Activated B cell treated with CpG ODN at 0.5 μM for 24 hours (primary cell): ENCODE results near the gene DGCR2. TPM values are rescaled to one million over a fixed set of nuclear protein-coding genes. Genes with fewer than 3 reads are reported as not detected.
"Not testable (repeated sequence)": the region's sequence is repeated elsewhere in the genome, so short reads cannot be mapped to it uniquely, and the experiment has no call there.

Experiments used
- ATAC-seq: fragments of 200-7000 bp; cut with Tn5 transposase; one replicate; pipeline ENCODE4 v1.10.0; 2021; ENCODE audit warnings: low read depth, mild to moderate bottlenecking, moderate library complexity
- CTCF ChIA-PET: fragments of 350-600 bp; sonication (Branson Sonifier 250); formaldehyde crosslinking; loops from one replicate; lab custom pipeline; 2021; ENCODE audit warnings: antibody characterized with exemption; lab: Charles Lee
- POLR2A ChIA-PET: fragments of 350-600 bp; sonication (Branson Sonifier 250); formaldehyde crosslinking; loops from one replicate; lab custom pipeline; 2021; ENCODE audit warnings: antibody characterized with exemption; lab: Charles Lee
- DNase-seq: peaks from one replicate; pipeline ENCODE4 v3.0.0; 2022
- H3K27ac Mint-ChIP-seq: one replicate; pipeline ENCODE4 v1.8.0; 2020; ENCODE audit warnings: mixed read lengths
- H3K27me3 Mint-ChIP-seq: one replicate; pipeline ENCODE4 v1.8.0; 2021; ENCODE audit warnings: mixed read lengths
- H3K36me3 Mint-ChIP-seq: one replicate; pipeline ENCODE4 v1.8.0; 2021; ENCODE audit warnings: low read depth, mixed read lengths
- H3K4me1 Mint-ChIP-seq: one replicate; pipeline ENCODE4 v1.8.0; 2021; ENCODE audit warnings: mixed read lengths
- H3K4me3 Mint-ChIP-seq: one replicate; pipeline ENCODE4 v1.8.0; 2020; ENCODE audit warnings: mild to moderate bottlenecking, mixed read lengths
- H3K9me3 Mint-ChIP-seq: one replicate; pipeline ENCODE4 v1.8.0; 2020; ENCODE audit warnings: mixed read lengths
- intact Hi-C: fragments of 100-400 bp; cut with micrococcal nuclease; formaldehyde crosslinking; loops from one replicate; pipeline ENCODE4 v1.15.1; 2024
- total RNA-seq: library from RNA; stranded (reverse); gene quantifications from 2 replicates; pipeline ENCODE4 v1.2.3, GENCODE V29; 2022
- TF ChIP-seq, protein P1 (sequence below): fragments of 200-600 bp; IDR thresholded peaks from one replicate; pipeline ENCODE4 v1.8.0; 2022; ENCODE audit warnings: antibody characterized with exemption, mild to moderate bottlenecking

DGCR2 gene
- total RNA-seq, 1 donor from 2014 or later = 33.2 TPM

DNA sequence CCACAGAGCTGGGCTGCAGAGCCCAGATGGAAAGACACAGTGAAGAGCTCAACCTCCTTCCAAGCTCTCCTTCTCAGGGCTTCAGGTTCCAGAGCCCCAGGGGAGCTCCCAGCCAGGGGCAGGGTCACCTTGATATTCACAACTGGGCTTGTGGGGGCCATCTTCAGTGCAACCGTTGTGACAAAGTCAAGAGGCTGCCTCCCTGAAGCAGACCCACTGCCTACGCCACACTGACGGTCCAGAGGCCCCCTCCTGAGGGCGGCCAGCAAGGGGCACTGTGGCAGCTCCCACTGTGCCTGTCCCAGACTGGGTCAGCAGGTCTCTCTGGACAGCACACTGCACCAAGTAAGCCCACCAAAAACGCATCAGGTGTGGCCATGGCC is 84.1 kb downstream of the DGCR2 start:
- CTCF ChIA-PET = no interaction called here
- POLR2A ChIA-PET = no interaction called here

DNA sequence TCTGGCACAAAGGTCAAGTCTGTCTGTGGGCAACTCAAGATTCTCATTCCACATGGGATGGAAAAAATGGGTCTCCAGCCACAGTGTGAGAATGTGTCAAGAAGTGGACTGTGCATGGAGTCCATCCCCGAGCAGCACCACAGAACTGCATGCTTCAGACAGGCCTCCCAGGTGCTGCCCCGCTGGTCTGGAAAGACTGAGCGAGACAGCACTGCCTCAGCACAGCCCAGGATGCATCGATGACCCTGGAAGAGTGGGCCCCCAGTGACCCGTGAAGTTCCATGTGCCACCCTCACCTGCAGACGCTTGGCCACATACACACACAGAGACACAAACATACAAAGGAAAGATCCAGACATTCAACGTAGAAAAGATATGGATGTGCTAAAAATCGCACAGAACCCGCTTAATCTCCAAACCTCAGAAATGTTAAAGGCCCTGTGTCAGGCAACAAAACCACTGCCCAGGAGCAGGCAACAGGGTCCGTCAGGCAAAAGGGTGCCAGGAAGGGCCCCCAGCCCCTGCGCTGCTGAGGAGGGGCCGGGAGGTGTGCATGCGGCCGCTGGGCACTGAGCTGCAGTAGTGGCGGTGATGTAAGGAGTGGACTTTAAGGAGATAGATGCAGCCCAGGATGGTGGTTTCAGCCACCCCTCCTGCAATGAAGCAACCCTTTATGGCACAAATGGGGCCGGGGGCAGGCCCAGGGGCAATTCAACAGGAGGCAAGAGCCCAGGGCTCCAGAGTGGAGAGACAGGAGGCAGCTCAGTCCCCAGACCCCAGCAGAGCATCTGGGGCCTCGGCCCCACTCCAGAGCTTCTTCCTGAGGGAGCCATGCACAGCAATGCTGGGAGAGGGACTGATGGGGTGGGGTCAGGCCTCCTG is 84.7 kb downstream of the DGCR2 start:
- ChIA-PET POLR2A (no interaction called here), CTCF (no interaction called here)
- no peak overlapping the region for H3K4me3 Mint-ChIP-seq
- no peaks in the 10 kb centered on the region for H3K4me1 Mint-ChIP-seq
- intact Hi-C loops = no loop called here
- peaks cover 61% of the 10 kb centered on the region for H3K36me3 Mint-ChIP-seq
- H3K9me3 Mint-ChIP-seq = no peaks in the 10 kb centered on the region
- no peaks in the 10 kb centered on the region for H3K27me3 Mint-ChIP-seq
- no peak for DNase-seq
- H3K27ac Mint-ChIP-seq = no peak overlapping the region
- ATAC-seq = no peak
- TF ChIP-seq, protein P1, sequence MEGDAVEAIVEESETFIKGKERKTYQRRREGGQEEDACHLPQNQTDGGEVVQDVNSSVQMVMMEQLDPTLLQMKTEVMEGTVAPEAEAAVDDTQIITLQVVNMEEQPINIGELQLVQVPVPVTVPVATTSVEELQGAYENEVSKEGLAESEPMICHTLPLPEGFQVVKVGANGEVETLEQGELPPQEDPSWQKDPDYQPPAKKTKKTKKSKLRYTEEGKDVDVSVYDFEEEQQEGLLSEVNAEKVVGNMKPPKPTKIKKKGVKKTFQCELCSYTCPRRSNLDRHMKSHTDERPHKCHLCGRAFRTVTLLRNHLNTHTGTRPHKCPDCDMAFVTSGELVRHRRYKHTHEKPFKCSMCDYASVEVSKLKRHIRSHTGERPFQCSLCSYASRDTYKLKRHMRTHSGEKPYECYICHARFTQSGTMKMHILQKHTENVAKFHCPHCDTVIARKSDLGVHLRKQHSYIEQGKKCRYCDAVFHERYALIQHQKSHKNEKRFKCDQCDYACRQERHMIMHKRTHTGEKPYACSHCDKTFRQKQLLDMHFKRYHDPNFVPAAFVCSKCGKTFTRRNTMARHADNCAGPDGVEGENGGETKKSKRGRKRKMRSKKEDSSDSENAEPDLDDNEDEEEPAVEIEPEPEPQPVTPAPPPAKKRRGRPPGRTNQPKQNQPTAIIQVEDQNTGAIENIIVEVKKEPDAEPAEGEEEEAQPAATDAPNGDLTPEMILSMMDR = no peak

More for the DNA sequence above, 84.1 kb downstream of the DGCR2 start:
- DNase-seq (no peak), ATAC-seq (no peak)
- TF ChIP-seq, protein P1 = no peak
- H3K27me3 Mint-ChIP-seq = no peaks in the 10 kb centered on the region
- peaks cover 66% of the 10 kb centered on the region for H3K36me3 Mint-ChIP-seq
- no peaks in the 10 kb centered on the region for H3K9me3 Mint-ChIP-seq
- no peaks in the 10 kb centered on the region for H3K4me1 Mint-ChIP-seq
- intact Hi-C loops = no loop called here
- H3K4me3 Mint-ChIP-seq = no peak overlapping the region
- H3K27ac Mint-ChIP-seq = no peak overlapping the region

DNA sequence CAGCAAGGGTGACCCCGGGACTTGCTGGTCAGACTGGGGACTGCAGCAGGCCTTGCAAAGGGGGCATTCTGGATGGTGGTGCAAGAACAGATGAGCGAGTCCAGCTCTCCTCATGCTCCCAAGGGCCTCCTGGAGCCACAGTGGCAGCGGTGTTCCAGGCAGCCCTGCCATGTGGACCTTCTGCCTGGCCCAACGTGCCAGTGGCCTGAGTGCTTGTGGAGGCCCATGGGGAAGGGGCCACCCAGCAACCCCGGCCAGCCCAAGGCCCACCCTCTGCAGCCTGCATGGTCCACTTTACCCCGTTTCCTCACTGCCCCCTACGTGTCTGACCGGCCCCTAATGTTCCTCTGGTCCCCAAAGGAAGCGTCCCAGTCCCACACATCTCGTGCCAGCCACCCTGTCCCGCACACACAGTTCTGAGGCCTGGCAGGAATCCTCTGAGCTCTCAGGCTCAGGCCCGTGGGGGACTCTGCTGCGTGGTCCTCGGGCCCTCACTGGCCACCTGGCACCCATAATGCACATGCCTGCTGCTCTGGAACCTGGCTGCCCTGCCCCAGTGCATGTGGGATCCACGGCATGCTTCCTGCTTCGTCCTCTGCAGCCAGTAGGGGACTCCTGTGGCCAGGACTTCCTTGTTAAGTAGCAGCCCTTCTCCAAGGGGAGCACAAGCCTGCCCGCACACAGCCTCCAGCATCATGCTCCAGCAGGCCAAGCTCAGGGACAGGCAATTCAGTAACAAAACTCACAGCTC is 85.5 kb downstream of the DGCR2 start:
- Mint-ChIP-seq H3K27me3 (no peaks in the 10 kb centered on the region), H3K36me3 (peaks cover 53% of the 10 kb centered on the region), H3K4me3 (no peak overlapping the region), H3K4me1 (no peaks in the 10 kb centered on the region), H3K27ac (no peak overlapping the region), H3K9me3 (no peaks in the 10 kb centered on the region)
- intact Hi-C loops = no loop called here
- POLR2A ChIA-PET = no interaction called here
- no peak for DNase-seq
- CTCF ChIA-PET = no interaction called here
- TF ChIP-seq, protein P1 = no peak
- no peak for ATAC-seq

DNA sequence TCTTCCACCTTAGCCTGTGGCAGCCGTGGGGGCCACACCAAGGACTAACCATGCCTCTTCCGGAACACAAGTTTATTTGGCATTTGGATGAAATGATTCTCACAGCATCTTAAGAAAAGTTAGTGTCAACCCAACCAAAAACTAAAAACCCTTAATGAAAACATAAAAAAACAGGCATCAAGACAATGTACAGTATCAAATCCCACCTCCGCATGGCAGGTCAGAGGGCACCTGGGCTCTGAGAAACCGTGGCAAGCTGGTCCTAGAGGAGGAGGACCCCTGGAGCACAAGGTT is 86.0 kb downstream of the DGCR2 start:
- no peaks in the 10 kb centered on the region for H3K4me1 Mint-ChIP-seq
- no peak for ATAC-seq
- no peak overlapping the region for H3K27ac Mint-ChIP-seq
- CTCF ChIA-PET = no interaction called here
- intact Hi-C loops = no loop called here
- H3K9me3 Mint-ChIP-seq = no peaks in the 10 kb centered on the region
- no peaks in the 10 kb centered on the region for H3K27me3 Mint-ChIP-seq
- POLR2A ChIA-PET = no interaction called here
- no peak overlapping the region for H3K4me3 Mint-ChIP-seq
- TF ChIP-seq, protein P1 = no peak
- no peak for DNase-seq
- H3K36me3 Mint-ChIP-seq = peaks cover 47% of the 10 kb centered on the region

DNA sequence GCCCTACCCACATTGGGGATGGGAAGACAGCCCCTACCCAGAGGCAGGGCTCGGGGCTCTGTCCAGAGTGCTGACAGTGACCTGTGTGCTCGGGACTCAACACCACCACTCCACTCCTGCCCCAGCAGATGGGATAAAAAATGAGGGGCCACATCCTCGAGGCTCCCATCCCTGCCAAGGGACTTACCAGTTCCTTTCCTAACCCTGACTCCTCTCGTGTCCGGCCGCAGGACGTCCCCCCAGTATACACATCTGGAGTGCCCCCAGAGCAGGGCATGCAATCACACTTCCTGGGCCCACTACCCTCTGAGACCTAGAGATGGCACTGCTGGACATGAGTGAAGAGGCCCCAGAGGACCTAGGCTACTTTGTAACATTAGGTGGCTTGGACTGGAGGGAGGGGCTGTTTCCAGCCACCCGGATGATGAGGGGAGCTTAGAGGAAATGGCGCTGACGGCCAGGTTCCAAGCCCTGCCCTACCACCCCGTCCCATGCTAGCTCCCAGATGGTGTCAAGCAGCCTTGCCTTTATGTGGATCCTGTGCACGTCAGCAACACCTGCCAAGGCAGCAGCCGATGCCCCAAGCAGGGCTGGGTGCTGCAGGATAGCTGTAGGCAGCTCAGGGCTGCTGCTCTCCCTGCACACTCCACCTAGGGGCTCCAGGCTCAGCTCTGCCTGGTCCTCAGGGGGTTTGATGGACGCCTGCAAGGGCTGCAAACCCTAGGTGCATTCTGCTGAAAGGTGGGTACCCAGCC is 86.6 kb downstream of the DGCR2 start:
- H3K4me3 Mint-ChIP-seq = no peak overlapping the region
- ChIA-PET CTCF (no interaction called here), POLR2A (no interaction called here)
- ATAC-seq (no peak), DNase-seq (no peak)
- H3K27ac Mint-ChIP-seq = no peak overlapping the region
- H3K27me3 Mint-ChIP-seq = no peaks in the 10 kb centered on the region
- TF ChIP-seq, protein P1 = no peak
- intact Hi-C loops = no loop called here
- H3K4me1 Mint-ChIP-seq = no peaks in the 10 kb centered on the region
- H3K36me3 Mint-ChIP-seq = peaks cover 42% of the 10 kb centered on the region
- no peaks in the 10 kb centered on the region for H3K9me3 Mint-ChIP-seq

DNA sequence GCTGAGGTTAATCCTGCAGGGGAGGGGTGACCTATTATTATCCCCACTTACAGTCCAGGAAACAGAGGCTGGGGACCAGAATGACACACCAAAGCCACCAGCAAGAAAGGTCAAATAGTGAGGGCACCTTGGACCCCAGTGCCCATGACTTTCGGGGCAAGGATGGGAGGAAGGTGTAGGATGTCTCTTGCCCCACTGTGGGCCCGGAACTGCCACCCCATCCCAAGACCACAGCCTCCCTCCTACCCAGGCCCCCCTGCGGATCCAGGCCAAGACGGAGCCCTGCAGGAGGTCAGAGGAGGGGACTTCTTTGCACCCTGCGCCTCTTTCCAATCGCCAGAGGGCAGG is 87.1 kb downstream of the DGCR2 start:
- ATAC-seq, H3K4me3 Mint-ChIP-seq, CTCF ChIA-PET, intact Hi-C loops, H3K27me3 Mint-ChIP-seq, POLR2A ChIA-PET, DNase-seq, H3K9me3 Mint-ChIP-seq, H3K4me1 Mint-ChIP-seq, H3K27ac Mint-ChIP-seq: not testable (repeated sequence)
- H3K36me3 Mint-ChIP-seq = peaks cover 37% of the 10 kb centered on the region

DNA sequence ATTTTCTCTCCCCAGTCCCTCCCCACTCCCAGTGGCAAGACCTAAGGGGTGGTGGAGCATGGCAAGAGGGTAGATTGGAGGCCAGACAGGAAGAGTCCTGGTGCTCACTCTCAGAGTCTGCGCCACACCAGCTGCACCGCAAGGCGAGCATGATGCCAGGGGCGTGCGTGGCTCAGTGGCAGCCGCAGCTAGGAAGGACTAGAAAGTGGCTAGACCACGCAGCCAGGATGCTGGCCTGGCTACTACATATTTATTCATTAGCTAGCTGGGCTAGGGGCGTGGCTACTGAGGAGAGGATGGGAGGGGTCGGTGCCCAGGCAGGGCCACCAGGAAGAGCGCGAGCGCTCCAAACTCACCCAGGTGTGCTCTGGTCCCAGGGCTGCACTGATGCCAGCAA is 87.5 kb downstream of the DGCR2 start:
- intact Hi-C loops, CTCF ChIA-PET, POLR2A ChIA-PET, H3K4me1 Mint-ChIP-seq, ATAC-seq, H3K9me3 Mint-ChIP-seq, H3K27ac Mint-ChIP-seq, H3K4me3 Mint-ChIP-seq, DNase-seq, H3K27me3 Mint-ChIP-seq: not testable (repeated sequence)
- peaks cover 33% of the 10 kb centered on the region for H3K36me3 Mint-ChIP-seq
